ENCODE data around the gene BNC2. TPM values are rescaled to one million over a fixed set of nuclear protein-coding genes. Genes with fewer than 3 reads are reported as not detected.

BNC2 gene
- total RNA-seq, 1 experiment from 2014 or later: 11.7 TPM

DNA sequence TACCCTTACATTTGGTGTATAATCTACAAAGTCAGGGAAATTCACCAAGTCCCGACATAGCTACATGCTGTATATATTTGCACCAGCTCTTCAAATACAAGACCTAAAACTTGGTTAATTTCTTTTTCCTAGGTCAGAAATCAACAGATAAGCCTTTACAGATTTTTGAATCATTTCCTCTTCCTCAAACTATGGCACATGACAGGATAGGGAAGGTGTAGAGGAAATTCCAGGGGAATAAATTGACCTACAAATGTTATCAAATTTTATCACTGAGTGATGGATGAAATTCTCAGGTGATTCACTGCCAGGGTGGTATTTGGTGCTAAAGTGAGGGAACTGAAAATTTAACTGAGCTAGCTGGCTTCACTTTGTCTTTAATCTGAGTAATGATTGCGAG, 360.0 kb downstream of the BNC2 start:
- Histone ChIP-seq H3F3A (ENCODE audit: low read length, unreplicated experiment) (no peaks in the 10 kb centered on the region), H4K20me1 (ENCODE audit: low read length) (no peaks in the 10 kb centered on the region), H2AFZ (ENCODE audit: low read length) (no peak overlapping the region), H3K9me3 (ENCODE audit: low read length) (no peaks in the 10 kb centered on the region), H3K9me2 (replicated peaks; ENCODE audit: low read length) (no peaks in the 10 kb centered on the region), H3K27me3 (ENCODE audit: low read length) (no peaks in the 10 kb centered on the region), H3K4me1 (ENCODE audit: insufficient read depth, low read length) (peaks cover 13% of the 10 kb centered on the region), H3K36me3 (ENCODE audit: low read depth, low read length) (no peaks in the 10 kb centered on the region), H3K9ac (ENCODE audit: low read length) (no peak overlapping the region), H3K27ac (ENCODE audit: low read length) (no peak overlapping the region), H3K4me2 (ENCODE audit: low read length) (no peak overlapping the region), H3K79me2 (ENCODE audit: low read length) (no peaks in the 10 kb centered on the region), H3K4me3 (ENCODE audit: low read length) (no peak overlapping the region)
- ATAC-seq (no peak), DNase-seq (peak; percentile 13)
- intact Hi-C loops (cut with micrococcal nuclease): loop anchor here (5.0 kb wide), 1 partner anchor 217 kb away; no protein-coding TSS in a partner anchor
- ChIA-PET CTCF (no interaction called here), POLR2A (ENCODE audit: unreplicated experiment) (no interaction called here)
- no peak for TF ChIP-seq EZH2 (IDR thresholded peaks at IDR 0.05; ENCODE audit: low read length, unreplicated experiment)
- no peak for TF ChIP-seq EZH2phosphoT487 (IDR thresholded peaks at IDR 0.05; ENCODE audit: borderline replicate concordance, low read length)
- TF ChIP-seq, protein P1, sequence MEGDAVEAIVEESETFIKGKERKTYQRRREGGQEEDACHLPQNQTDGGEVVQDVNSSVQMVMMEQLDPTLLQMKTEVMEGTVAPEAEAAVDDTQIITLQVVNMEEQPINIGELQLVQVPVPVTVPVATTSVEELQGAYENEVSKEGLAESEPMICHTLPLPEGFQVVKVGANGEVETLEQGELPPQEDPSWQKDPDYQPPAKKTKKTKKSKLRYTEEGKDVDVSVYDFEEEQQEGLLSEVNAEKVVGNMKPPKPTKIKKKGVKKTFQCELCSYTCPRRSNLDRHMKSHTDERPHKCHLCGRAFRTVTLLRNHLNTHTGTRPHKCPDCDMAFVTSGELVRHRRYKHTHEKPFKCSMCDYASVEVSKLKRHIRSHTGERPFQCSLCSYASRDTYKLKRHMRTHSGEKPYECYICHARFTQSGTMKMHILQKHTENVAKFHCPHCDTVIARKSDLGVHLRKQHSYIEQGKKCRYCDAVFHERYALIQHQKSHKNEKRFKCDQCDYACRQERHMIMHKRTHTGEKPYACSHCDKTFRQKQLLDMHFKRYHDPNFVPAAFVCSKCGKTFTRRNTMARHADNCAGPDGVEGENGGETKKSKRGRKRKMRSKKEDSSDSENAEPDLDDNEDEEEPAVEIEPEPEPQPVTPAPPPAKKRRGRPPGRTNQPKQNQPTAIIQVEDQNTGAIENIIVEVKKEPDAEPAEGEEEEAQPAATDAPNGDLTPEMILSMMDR (conservative IDR thresholded peaks at IDR 0.05; ENCODE audit: low read depth, low read length): no peak
- BruUV-seq (replicated peaks): no TSS peak

- no peaks in the 10 kb centered on the region for H3K9me3 ChIP-seq (ENCODE audit: low read length)
- H3K4me2 ChIP-seq (ENCODE audit: low read length): no peak overlapping the region
- H3K9me2 ChIP-seq (replicated peaks; ENCODE audit: low read length): no peaks in the 10 kb centered on the region
- peaks cover 18% of the 10 kb centered on the region for H3K4me1 ChIP-seq (ENCODE audit: insufficient read depth, low read length)
- ATAC-seq (no peak), DNase-seq (peak; percentile 10)
- ChIA-PET POLR2A (ENCODE audit: unreplicated experiment) (no interaction called here), CTCF (no interaction called here)
- no peaks in the 10 kb centered on the region for H3F3A ChIP-seq (ENCODE audit: low read length, unreplicated experiment)
- H3K27ac ChIP-seq (ENCODE audit: low read length): no peak overlapping the region
- H3K9ac ChIP-seq (ENCODE audit: low read length): no peak overlapping the region
- intact Hi-C loops (cut with micrococcal nuclease): loop anchor here (5.0 kb wide), 1 partner anchor 217 kb away; no protein-coding TSS in a partner anchor
- H3K79me2 ChIP-seq (ENCODE audit: low read length): no peaks in the 10 kb centered on the region
- H3K27me3 ChIP-seq (ENCODE audit: low read length): no peaks in the 10 kb centered on the region
- no peak overlapping the region for H2AFZ ChIP-seq (ENCODE audit: low read length)
- TF ChIP-seq EZH2 (IDR thresholded peaks at IDR 0.05; ENCODE audit: low read length, unreplicated experiment) (no peak), EZH2phosphoT487 (IDR thresholded peaks at IDR 0.05; ENCODE audit: borderline replicate concordance, low read length) (no peak)
- TF ChIP-seq, protein P1 (conservative IDR thresholded peaks at IDR 0.05; ENCODE audit: low read depth, low read length): no peak
- BruUV-seq (replicated peaks): no TSS peak
- H3K36me3 ChIP-seq (ENCODE audit: low read depth, low read length): no peaks in the 10 kb centered on the region
- no peak overlapping the region for H3K4me3 ChIP-seq (ENCODE audit: low read length)
- no peaks in the 10 kb centered on the region for H4K20me1 ChIP-seq (ENCODE audit: low read length)
These were observed 360.5 kb downstream of the BNC2 start for GRCh38 chr9:16509997-16510396.

- Histone ChIP-seq H4K20me1 (ENCODE audit: low read length) (no peaks in the 10 kb centered on the region), H3K4me3 (ENCODE audit: low read length) (no peak overlapping the region), H3K9ac (ENCODE audit: low read length) (no peak overlapping the region), H3K4me1 (ENCODE audit: insufficient read depth, low read length) (peaks cover 25% of the 10 kb centered on the region), H3K4me2 (ENCODE audit: low read length) (no peak overlapping the region), H3K9me2 (replicated peaks; ENCODE audit: low read length) (no peaks in the 10 kb centered on the region), H3K27me3 (ENCODE audit: low read length) (no peaks in the 10 kb centered on the region), H3K27ac (ENCODE audit: low read length) (no peak overlapping the region), H3K9me3 (ENCODE audit: low read length) (no peaks in the 10 kb centered on the region), H3K36me3 (ENCODE audit: low read depth, low read length) (no peaks in the 10 kb centered on the region), H3F3A (ENCODE audit: low read length, unreplicated experiment) (no peaks in the 10 kb centered on the region), H3K79me2 (ENCODE audit: low read length) (no peaks in the 10 kb centered on the region), H2AFZ (ENCODE audit: low read length) (no peak overlapping the region)
- no TSS peak for BruUV-seq (replicated peaks)
- DNase-seq (peak; percentile 53), ATAC-seq (peak; percentile 55)
- ChIA-PET CTCF (no interaction called here), POLR2A (ENCODE audit: unreplicated experiment) (no interaction called here)
- TF ChIP-seq EZH2phosphoT487 (IDR thresholded peaks at IDR 0.05; ENCODE audit: borderline replicate concordance, low read length): no peak
- TF ChIP-seq EZH2 (IDR thresholded peaks at IDR 0.05; ENCODE audit: low read length, unreplicated experiment): no peak
- TF ChIP-seq, protein P1 (conservative IDR thresholded peaks at IDR 0.05; ENCODE audit: low read depth, low read length): no peak
- intact Hi-C loops (cut with micrococcal nuclease): no loop called here
These were observed 365.3 kb downstream of the BNC2 start for GRCh38 chr9:16505199-16505598.
